Memory B cell (primary cell): ENCODE measurements around the gene SLC27A2.
A peak's percentile ranks its signal among the peaks of the same experiment; 100 is the strongest.
"Not testable (repeated sequence)": the region's sequence is repeated elsewhere in the genome, so short reads cannot be mapped to it uniquely, and the experiment has no call there.

Source experiments
- ATAC-seq: fragments of 150-1000 bp; cut with Tn5 transposase; 2 replicates; pipeline ENCODE4 v1.10.0; 2021; ENCODE audit warnings: low read depth, mild to moderate bottlenecking, moderate library complexity
- DNase-seq, 2 donors: peaks; one replicate each; pipeline ENCODE4 v3.0.0; 2022; ENCODE audit warnings: low spot score in 2 of 2
- H3K27ac Mint-ChIP-seq: one replicate; pipeline ENCODE4 v1.8.0; 2022; ENCODE audit warnings: mild to moderate bottlenecking, moderate library complexity, mixed read lengths
- H3K27me3 Mint-ChIP-seq: one replicate; pipeline ENCODE4 v1.8.0; 2022; ENCODE audit warnings: mixed read lengths
- H3K36me3 Mint-ChIP-seq: one replicate; pipeline ENCODE4 v1.8.0; 2022; ENCODE audit warnings: mild to moderate bottlenecking, mixed read lengths
- H3K4me1 Mint-ChIP-seq: one replicate; pipeline ENCODE4 v1.8.0; 2022; ENCODE audit warnings: mixed read lengths
- H3K4me3 Mint-ChIP-seq: one replicate; pipeline ENCODE4 v1.8.0; 2022; ENCODE audit warnings: mild to moderate bottlenecking, moderate library complexity, mixed read lengths
- H3K9me3 Mint-ChIP-seq: one replicate; pipeline ENCODE4 v1.8.0; 2022; ENCODE audit warnings: mixed read lengths

Gene SLC27A2

GRCh38 chr15:50176869-50177268 is 5.1 kb upstream of the SLC27A2 start:
- no peaks in the 10 kb centered on the region for H3K36me3 Mint-ChIP-seq
- no peak overlapping the region for H3K4me3 Mint-ChIP-seq
- no peak for DNase-seq
- no peaks in the 10 kb centered on the region for H3K4me1 Mint-ChIP-seq
- ATAC-seq = no peak
- peaks cover 11% of the 10 kb centered on the region for H3K27me3 Mint-ChIP-seq
- H3K9me3 Mint-ChIP-seq = peaks cover 1% of the 10 kb centered on the region
- H3K27ac Mint-ChIP-seq = no peak overlapping the region

DNA sequence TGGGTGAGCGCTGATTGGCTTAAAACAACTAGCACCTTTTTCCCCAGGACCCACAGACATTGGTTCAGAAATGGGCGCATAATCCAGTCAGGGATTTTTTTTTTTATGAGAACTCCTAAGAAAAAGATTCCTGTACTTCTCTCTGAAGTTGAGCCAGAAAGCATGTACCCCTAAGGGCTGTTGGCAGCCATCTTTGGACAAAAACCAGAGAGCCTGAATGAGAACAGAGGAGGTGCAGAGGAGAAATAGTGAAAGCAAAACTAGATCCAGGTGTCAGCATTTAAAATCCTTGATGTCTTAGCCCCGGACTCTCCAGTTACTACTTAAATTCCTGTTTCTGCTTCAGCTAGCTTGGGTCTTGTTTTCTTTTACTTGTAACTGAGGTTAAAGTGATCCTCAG is 1.9 kb upstream of the SLC27A2 start:
- DNase-seq (no peak), ATAC-seq (no peak)
- Mint-ChIP-seq H3K4me3 (no peak overlapping the region), H3K9me3 (peaks cover 1% of the 10 kb centered on the region), H3K27ac (no peak overlapping the region), H3K36me3 (no peaks in the 10 kb centered on the region), H3K4me1 (peaks cover 10% of the 10 kb centered on the region), H3K27me3 (peaks cover 15% of the 10 kb centered on the region)

DNA sequence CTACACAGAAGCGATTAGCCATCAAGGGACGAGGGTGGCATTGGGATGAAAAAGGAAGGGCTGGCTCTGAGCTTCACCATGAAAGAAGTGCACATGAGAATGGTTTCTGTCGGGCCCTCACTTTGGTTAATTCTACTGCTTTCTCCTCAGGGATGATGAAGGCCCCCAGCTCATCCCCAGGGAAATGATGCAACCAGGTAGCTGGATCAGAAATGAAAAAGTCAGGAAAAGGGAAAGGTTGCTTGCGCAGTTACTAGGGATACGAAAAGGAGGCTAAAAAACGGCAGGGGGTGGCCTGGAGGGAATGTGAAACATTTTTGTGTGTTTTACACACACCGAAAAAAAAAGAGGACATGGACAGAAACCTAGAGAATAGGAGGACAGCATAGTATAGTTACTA is 1.4 kb upstream of the SLC27A2 start:
- Mint-ChIP-seq H3K4me1 (peaks cover 10% of the 10 kb centered on the region), H3K9me3 (no peaks in the 10 kb centered on the region), H3K4me3 (no peak overlapping the region), H3K27me3 (peaks cover 13% of the 10 kb centered on the region), H3K27ac (no peak overlapping the region), H3K36me3 (no peaks in the 10 kb centered on the region)
- no peak for DNase-seq
- no peak for ATAC-seq

DNA sequence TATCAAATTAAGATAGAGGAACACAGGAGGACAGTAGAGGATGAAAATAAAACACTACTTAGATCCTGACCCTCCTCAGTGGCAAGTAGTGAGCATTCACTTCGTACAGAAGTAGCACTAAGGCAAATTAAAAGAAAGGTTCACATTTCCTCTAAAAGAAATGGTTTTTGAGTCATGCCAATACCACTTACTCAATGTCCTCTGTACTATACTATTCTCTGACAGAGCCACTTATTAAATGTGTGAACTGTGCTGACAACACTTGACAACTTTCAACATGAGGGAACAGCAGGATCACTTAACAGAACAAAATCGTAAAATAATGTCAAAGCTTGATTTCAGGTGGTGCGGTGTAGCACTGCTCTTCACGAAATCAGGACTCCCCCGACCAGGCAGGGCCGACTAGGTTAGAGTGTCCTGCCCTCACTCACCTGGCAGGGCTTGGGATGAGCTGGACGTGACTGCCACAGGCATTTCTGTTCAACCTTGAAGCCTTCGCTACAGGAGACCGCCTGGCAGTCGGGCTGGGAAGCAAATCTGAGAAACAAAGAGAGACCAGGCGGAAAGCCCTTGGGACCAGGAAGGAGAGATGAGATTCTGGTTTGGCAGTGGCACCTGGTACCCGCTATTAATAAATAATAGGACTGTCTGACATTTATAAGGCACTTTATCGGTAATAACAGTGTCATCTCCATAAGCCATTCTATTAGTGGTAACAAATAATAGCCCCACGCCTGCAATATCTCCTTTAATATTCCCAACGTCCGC is 611 bp upstream of the SLC27A2 start:
- Mint-ChIP-seq H3K4me3 (peak overlapping the region; percentile 94), H3K4me1 (peaks cover 10% of the 10 kb centered on the region), H3K36me3 (no peaks in the 10 kb centered on the region), H3K27ac (no peak overlapping the region), H3K9me3 (no peaks in the 10 kb centered on the region), H3K27me3 (peaks cover 12% of the 10 kb centered on the region)
- ATAC-seq (no peak), DNase-seq (no peak)

GRCh38 chr15:50182219-50183013 is 420 bp downstream of the SLC27A2 start:
- H3K9me3 Mint-ChIP-seq = no peaks in the 10 kb centered on the region
- peaks cover 12% of the 10 kb centered on the region for H3K27me3 Mint-ChIP-seq
- H3K27ac Mint-ChIP-seq = no peak overlapping the region
- ATAC-seq (peak; percentile 74), DNase-seq (peak; percentile 21 to 32)
- H3K4me1 Mint-ChIP-seq = peaks cover 10% of the 10 kb centered on the region
- H3K4me3 Mint-ChIP-seq = peak overlapping the region; percentile 94
- H3K36me3 Mint-ChIP-seq = no peaks in the 10 kb centered on the region

- DNase-seq (no peak), ATAC-seq (no peak)
- H3K27ac Mint-ChIP-seq = no peak overlapping the region
- no peaks in the 10 kb centered on the region for H3K36me3 Mint-ChIP-seq
- peak overlapping the region; percentile 94 for H3K4me3 Mint-ChIP-seq
- peaks cover 10% of the 10 kb centered on the region for H3K4me1 Mint-ChIP-seq
- peaks cover 12% of the 10 kb centered on the region for H3K27me3 Mint-ChIP-seq
- no peaks in the 10 kb centered on the region for H3K9me3 Mint-ChIP-seq
Observed at GRCh38 chr15:50183112-50183794, 1.3 kb downstream of the SLC27A2 start.

GRCh38 chr15:50184863-50185504 is 3.0 kb downstream of the SLC27A2 start:
- no peak for DNase-seq
- no peak overlapping the region for H3K27ac Mint-ChIP-seq
- no peaks in the 10 kb centered on the region for H3K36me3 Mint-ChIP-seq
- peaks cover 10% of the 10 kb centered on the region for H3K4me1 Mint-ChIP-seq
- no peak for ATAC-seq
- H3K9me3 Mint-ChIP-seq = no peaks in the 10 kb centered on the region
- no peak overlapping the region for H3K4me3 Mint-ChIP-seq
- peaks cover 12% of the 10 kb centered on the region for H3K27me3 Mint-ChIP-seq

DNA sequence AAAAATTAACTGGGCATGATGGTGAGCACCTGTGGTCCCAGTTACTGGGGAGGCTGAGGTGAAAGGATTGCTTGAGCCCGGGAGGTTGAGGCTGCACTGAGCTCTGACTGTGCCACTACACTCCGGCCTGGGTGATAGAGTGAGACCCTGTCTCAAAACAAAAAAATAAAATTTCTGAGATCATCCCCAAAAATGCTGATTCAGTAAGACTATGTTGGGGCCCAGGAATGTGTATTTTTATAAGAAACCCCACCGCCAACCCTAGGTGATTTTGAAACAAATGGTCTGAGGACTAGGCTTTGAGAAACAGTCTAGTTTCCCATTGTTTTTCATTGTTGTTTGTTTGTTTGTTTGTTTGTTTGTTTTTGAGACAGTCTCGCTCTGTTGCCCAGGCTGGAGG is 4.1 kb downstream of the SLC27A2 start:
- H3K4me1 Mint-ChIP-seq = peaks cover 14% of the 10 kb centered on the region
- H3K36me3 Mint-ChIP-seq = no peaks in the 10 kb centered on the region

DNA sequence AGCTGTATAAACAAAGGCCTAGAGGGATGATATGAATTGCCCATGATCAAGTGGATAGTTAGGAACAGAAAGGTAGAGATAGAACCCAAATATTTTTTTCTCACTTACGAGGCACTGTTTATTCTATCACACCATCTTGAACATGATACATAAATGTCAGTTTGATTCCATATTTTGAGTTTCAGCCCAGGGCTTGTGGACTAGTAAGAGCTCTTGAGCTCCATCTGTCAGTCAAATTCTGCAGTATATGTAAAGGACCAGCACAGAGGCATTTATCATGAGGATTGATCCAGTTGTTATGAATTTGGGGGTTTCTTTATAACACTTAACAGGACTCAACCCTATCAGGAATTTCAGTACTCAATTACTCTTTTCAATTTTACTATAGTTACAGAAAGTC is 4.8 kb downstream of the SLC27A2 start:
- no peak for ATAC-seq
- DNase-seq = no peak
- Mint-ChIP-seq H3K36me3 (no peaks in the 10 kb centered on the region), H3K27ac (no peak overlapping the region), H3K4me3 (no peak overlapping the region), H3K27me3 (peaks cover 4% of the 10 kb centered on the region), H3K9me3 (no peaks in the 10 kb centered on the region), H3K4me1 (peaks cover 14% of the 10 kb centered on the region)

More for the DNA sequence above, 4.1 kb downstream of the SLC27A2 start:
- H3K9me3 Mint-ChIP-seq = no peaks in the 10 kb centered on the region
- H3K27me3 Mint-ChIP-seq = peaks cover 8% of the 10 kb centered on the region
- DNase-seq (no peak), ATAC-seq (no peak)
- no peak overlapping the region for H3K4me3 Mint-ChIP-seq
- no peak overlapping the region for H3K27ac Mint-ChIP-seq

DNA sequence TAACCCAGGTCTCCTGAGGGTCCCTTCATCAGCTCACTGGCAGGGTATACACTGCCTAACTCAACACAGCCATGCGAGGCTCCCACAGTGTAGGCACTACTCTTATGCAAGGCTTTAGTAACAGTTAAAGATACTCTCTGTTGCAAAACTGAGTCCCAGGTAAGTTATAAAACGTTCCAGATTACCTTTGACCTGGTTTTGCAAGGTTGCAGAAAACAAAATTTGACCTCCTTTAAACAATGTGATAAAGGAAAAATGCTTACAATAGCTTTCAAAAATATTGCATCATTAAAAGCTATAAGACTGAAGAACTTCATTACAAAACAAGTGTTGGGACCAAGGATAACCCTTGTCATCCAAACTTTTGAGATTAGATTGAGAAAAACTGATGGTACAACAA is 5.5 kb downstream of the SLC27A2 start:
- no peak overlapping the region for H3K27ac Mint-ChIP-seq
- ATAC-seq (no peak), DNase-seq (no peak)
- H3K36me3 Mint-ChIP-seq = no peaks in the 10 kb centered on the region
- H3K27me3 Mint-ChIP-seq = peaks cover 4% of the 10 kb centered on the region
- peaks cover 11% of the 10 kb centered on the region for H3K4me1 Mint-ChIP-seq
- no peak overlapping the region for H3K4me3 Mint-ChIP-seq
- no peaks in the 10 kb centered on the region for H3K9me3 Mint-ChIP-seq

DNA sequence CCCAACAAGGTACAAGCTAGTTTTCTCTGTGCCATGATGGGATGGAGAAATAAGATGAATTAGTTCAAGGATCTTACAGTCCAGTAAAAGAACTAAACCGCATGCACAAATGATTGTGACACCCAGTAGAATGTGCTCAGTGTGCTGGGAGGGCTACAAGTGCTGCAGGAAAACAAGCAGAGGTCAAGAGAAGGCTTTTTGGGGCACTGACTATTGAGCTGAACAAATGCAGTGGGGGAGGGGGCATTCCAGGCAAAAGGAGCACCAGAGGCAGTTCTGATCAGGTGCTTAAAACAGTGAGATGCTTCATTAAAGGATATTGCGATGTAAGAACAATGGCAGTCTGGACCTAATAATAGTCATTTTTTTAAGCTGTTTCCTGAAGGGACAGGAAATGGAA is 6.0 kb downstream of the SLC27A2 start:
- Mint-ChIP-seq H3K36me3 (no peaks in the 10 kb centered on the region), H3K9me3 (no peaks in the 10 kb centered on the region), H3K27ac (no peak overlapping the region), H3K27me3 (peaks cover 2% of the 10 kb centered on the region), H3K4me3 (no peak overlapping the region), H3K4me1 (peaks cover 7% of the 10 kb centered on the region)
- ATAC-seq = no peak
- DNase-seq = no peak

DNA sequence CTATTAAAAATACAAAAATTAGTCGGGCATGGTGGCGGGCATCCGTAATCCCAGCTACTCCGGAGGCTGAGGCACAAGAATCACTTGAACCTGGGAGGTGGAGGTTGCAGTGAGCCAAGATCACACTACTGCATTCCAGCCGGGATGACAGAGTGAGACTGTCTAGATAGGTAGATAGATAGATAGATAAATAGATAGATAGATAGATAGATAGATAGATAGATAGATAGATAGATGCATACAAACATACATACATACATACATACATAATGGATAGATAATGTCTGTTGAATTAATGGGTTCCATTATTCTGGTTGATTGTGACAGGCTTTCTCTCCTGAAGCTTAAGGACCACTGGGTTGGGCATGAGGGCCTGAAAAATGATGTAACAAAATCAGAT is 6.8 kb downstream of the SLC27A2 start:
- not testable (repeated sequence) for H3K9me3 Mint-ChIP-seq, ATAC-seq, H3K36me3 Mint-ChIP-seq, H3K27me3 Mint-ChIP-seq, H3K27ac Mint-ChIP-seq, DNase-seq, H3K4me3 Mint-ChIP-seq, H3K4me1 Mint-ChIP-seq

DNA sequence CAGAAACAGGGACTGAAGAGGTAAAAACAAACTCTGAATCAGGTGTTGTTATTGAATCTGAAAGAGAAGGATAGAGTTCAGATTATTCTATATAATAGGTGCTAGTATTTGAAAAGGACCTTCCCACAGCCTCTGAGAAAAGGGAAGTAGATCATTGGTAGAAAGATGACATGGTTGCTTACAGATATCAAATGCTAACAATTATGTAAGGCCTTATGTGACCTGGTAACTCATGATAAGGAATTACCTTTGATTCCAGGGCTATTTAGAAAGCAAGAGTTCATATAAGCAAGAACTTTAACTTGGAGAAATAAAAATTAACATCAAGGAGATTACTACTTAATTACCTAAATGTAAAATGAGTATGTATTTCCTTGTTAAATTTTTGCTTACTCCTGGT is 7.6 kb downstream of the SLC27A2 start:
- ATAC-seq = peak; percentile 47
- Mint-ChIP-seq H3K9me3 (no peaks in the 10 kb centered on the region), H3K4me3 (no peak overlapping the region), H3K27me3 (no peaks in the 10 kb centered on the region), H3K36me3 (no peaks in the 10 kb centered on the region), H3K4me1 (peaks cover 4% of the 10 kb centered on the region), H3K27ac (no peak overlapping the region)
- DNase-seq = no peak

DNA sequence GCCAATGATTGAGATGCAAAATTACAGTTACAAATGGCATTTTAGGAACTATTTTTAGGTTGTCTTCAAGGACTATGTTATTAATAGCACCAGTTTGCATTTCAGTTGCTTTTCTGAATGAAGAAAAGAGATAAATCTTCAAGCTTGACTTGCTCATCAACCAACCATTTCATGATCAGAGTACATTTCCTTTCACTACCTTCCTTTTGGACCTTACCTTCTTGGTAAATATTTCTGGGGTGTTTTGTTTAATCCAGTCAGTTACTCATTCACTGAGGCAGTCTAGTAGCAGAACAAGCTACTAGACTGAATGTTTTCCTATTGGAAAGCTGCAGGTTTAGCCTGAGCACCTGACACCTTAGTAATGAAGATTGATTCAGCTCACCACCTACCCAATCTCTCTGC is 8.2 kb downstream of the SLC27A2 start:
- Mint-ChIP-seq H3K27me3 (no peaks in the 10 kb centered on the region), H3K4me3 (no peak overlapping the region), H3K36me3 (no peaks in the 10 kb centered on the region), H3K9me3 (no peaks in the 10 kb centered on the region), H3K4me1 (peaks cover 4% of the 10 kb centered on the region), H3K27ac (no peak overlapping the region)
- DNase-seq (no peak), ATAC-seq (no peak)
